ENCODE measurements around the gene CEACAM20.
"Not testable (repeated sequence)": the region's sequence is repeated elsewhere in the genome, so short reads cannot be mapped to it uniquely, and the experiment has no call there.

CEACAM20 gene

GRCh38 chr19:44529536-44529935, at the start of gene CEACAM20:
Gene CEACAM20 (minus strand): TSS chr19:44529675. CDS start chr19:44529509, 166 bp downstream.
- DNase-seq = no peak
- no peak for ATAC-seq

- ATAC-seq (no peak), DNase-seq (no peak)
These were observed 48.0 kb upstream of the CEACAM20 start for GRCh38 chr19:44577566-44577874.

- DNase-seq (peak; percentile 10), ATAC-seq (no peak)
These were observed 47.5 kb upstream of the CEACAM20 start for GRCh38 chr19:44576843-44577565.

- DNase-seq = no peak
- no peak for ATAC-seq
These were observed 45.7 kb upstream of the CEACAM20 start for GRCh38 chr19:44575116-44575700.

GRCh38 chr19:44574186-44574950, 44.9 kb upstream of the CEACAM20 start:
- no peak for DNase-seq
- no peak for ATAC-seq

- ATAC-seq (no peak), DNase-seq (no peak)
These were observed 44.2 kb upstream of the CEACAM20 start for GRCh38 chr19:44573627-44574026.

GRCh38 chr19:44573183-44573582, 43.7 kb upstream of the CEACAM20 start:
- no peak for DNase-seq
- ATAC-seq = no peak

GRCh38 chr19:44572581-44572900, 43.1 kb upstream of the CEACAM20 start:
- DNase-seq (no peak), ATAC-seq (no peak)

- ATAC-seq = no peak
- no peak for DNase-seq
These were observed 42.5 kb upstream of the CEACAM20 start for GRCh38 chr19:44571830-44572580.

GRCh38 chr19:44570984-44571684, 41.7 kb upstream of the CEACAM20 start:
- DNase-seq = peak; percentile 65
- ATAC-seq = no peak

GRCh38 chr19:44570603-44570983, 41.1 kb upstream of the CEACAM20 start:
- ATAC-seq = no peak
- no peak for DNase-seq

GRCh38 chr19:44567745-44568144, 38.3 kb upstream of the CEACAM20 start:
- ATAC-seq (no peak), DNase-seq (no peak)

- ATAC-seq (no peak), DNase-seq (no peak)
These were observed 37.5 kb upstream of the CEACAM20 start for GRCh38 chr19:44566984-44567383.

GRCh38 chr19:44563086-44563655, 33.7 kb upstream of the CEACAM20 start:
- DNase-seq, ATAC-seq: not testable (repeated sequence)

GRCh38 chr19:44557933-44558332, 28.5 kb upstream of the CEACAM20 start:
- DNase-seq = no peak
- no peak for ATAC-seq

- DNase-seq = no peak
- no peak for ATAC-seq
These were observed 25.3 kb upstream of the CEACAM20 start for GRCh38 chr19:44554641-44555246.

GRCh38 chr19:44553478-44554171, 24.1 kb upstream of the CEACAM20 start:
- DNase-seq (no peak), ATAC-seq (no peak)

- peak; percentile 49 for DNase-seq
- ATAC-seq = peak; percentile 63
These were observed 22.8 kb upstream of the CEACAM20 start for GRCh38 chr19:44552324-44552723.

GRCh38 chr19:44551850-44552249, 22.4 kb upstream of the CEACAM20 start:
- no peak for DNase-seq

GRCh38 chr19:44550976-44551375, 21.5 kb upstream of the CEACAM20 start:
- not testable (repeated sequence) for ATAC-seq, DNase-seq

More at GRCh38 chr19:44551850-44552249, 22.4 kb upstream of the CEACAM20 start:
- no peak for ATAC-seq

- DNase-seq = no peak
- ATAC-seq = no peak
These were observed 20.0 kb upstream of the CEACAM20 start for GRCh38 chr19:44549507-44549906.
